ENCODE measurements around the gene PTPRN2.

Gene PTPRN2

GRCh38 chr7:157774495-157774894 is 813.1 kb downstream of the PTPRN2 start:
- DNase-seq (ENCODE audit: low spot score) = no peak

GRCh38 chr7:157773361-157773760 is 814.3 kb downstream of the PTPRN2 start:
- DNase-seq (ENCODE audit: low spot score) = no peak

GRCh38 chr7:157772486-157773130 is 815.0 kb downstream of the PTPRN2 start:
- DNase-seq (ENCODE audit: low spot score) = no peak

- no peak for DNase-seq (ENCODE audit: low spot score)
Measured at GRCh38 chr7:157771689-157772088, 815.9 kb downstream of the PTPRN2 start.

GRCh38 chr7:157770716-157771320 is 816.8 kb downstream of the PTPRN2 start:
- DNase-seq (ENCODE audit: low spot score) = no peak

- no peak for DNase-seq (ENCODE audit: low spot score)
Measured at GRCh38 chr7:157769526-157770215, 818.0 kb downstream of the PTPRN2 start.

GRCh38 chr7:157769086-157769485 is 818.5 kb downstream of the PTPRN2 start:
- no peak for DNase-seq (ENCODE audit: low spot score)

GRCh38 chr7:157768198-157768597 is 819.4 kb downstream of the PTPRN2 start:
- DNase-seq (ENCODE audit: low spot score) = no peak

- DNase-seq (ENCODE audit: low spot score) = no peak
Measured at GRCh38 chr7:157767506-157768197, 820.0 kb downstream of the PTPRN2 start.

GRCh38 chr7:157766098-157766497 is 821.5 kb downstream of the PTPRN2 start:
- DNase-seq (ENCODE audit: low spot score) = no peak

GRCh38 chr7:157764946-157765537 is 822.6 kb downstream of the PTPRN2 start:
- DNase-seq (ENCODE audit: low spot score) = no peak

- DNase-seq (ENCODE audit: low spot score) = no peak
Measured at GRCh38 chr7:157764193-157764592, 823.4 kb downstream of the PTPRN2 start.

- no peak for DNase-seq (ENCODE audit: low spot score)
Measured at GRCh38 chr7:157763279-157764000, 824.2 kb downstream of the PTPRN2 start.

GRCh38 chr7:157762824-157763223 is 824.8 kb downstream of the PTPRN2 start:
- DNase-seq (ENCODE audit: low spot score) = no peak

- no peak for DNase-seq (ENCODE audit: low spot score)
Measured at GRCh38 chr7:157760004-157760730, 827.5 kb downstream of the PTPRN2 start.

GRCh38 chr7:157759246-157759805 is 828.3 kb downstream of the PTPRN2 start:
- no peak for DNase-seq (ENCODE audit: low spot score)

- DNase-seq (ENCODE audit: low spot score) = no peak
Measured at GRCh38 chr7:157758468-157759245, 829.0 kb downstream of the PTPRN2 start.

- DNase-seq (ENCODE audit: low spot score) = no peak
Measured at GRCh38 chr7:157757776-157758467, 829.7 kb downstream of the PTPRN2 start.

GRCh38 chr7:157757211-157757610 is 830.4 kb downstream of the PTPRN2 start:
- no peak for DNase-seq (ENCODE audit: low spot score)
